SKM-1 treated with dmso at 0.1 percent for 144 hours (cell line): ENCODE results near the gene STYXL1.

Experiments used
- DNase-seq: peaks from one replicate; lab custom pipeline; 2025; ENCODE audit not compliant: unreplicated experiment; lab: John Stamatoyannopoulos, UW

The STYXL1 gene

GRCh38 chr7:75960372-75960771 lies 87.4 kb downstream of the STYXL1 start:
- DNase-seq = no peak

GRCh38 chr7:75958802-75959543 lies 88.8 kb downstream of the STYXL1 start:
- DNase-seq = no peak

GRCh38 chr7:75957021-75957736 lies 90.6 kb downstream of the STYXL1 start:
- no peak for DNase-seq

DNA sequence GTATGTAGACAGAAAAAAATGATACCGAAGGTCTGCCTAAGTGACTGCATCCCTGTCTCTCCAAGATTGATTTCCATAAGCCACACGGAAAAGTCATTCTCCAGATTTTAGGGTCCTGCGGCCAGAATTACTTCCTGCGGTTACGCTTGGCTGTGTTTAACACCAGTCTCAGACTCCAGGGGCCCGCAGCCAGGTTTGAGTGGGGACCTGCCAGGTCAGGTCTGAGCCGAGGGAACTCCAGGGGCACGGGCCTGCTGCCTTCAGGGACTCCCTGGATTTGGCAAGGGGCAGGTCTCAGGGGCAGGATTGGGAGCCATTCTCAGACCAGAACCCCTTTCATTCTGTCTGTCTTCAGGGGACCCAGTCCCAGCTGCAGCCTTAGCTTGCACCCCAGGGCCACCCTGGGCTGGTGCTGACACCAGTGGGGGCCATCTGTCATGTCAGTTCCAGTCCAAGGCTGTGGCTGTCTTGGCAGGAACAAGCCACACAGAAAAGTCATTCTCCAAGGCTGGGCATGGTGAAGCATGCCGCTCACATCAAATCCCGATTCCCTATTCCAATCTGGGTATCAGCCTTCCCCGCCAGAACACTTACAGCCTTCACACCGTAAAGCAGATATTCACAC lies 92.4 kb downstream of the STYXL1 start:
- DNase-seq = no peak

GRCh38 chr7:75953931-75954330 lies 93.9 kb downstream of the STYXL1 start:
- peak; percentile 14 for DNase-seq

DNA sequence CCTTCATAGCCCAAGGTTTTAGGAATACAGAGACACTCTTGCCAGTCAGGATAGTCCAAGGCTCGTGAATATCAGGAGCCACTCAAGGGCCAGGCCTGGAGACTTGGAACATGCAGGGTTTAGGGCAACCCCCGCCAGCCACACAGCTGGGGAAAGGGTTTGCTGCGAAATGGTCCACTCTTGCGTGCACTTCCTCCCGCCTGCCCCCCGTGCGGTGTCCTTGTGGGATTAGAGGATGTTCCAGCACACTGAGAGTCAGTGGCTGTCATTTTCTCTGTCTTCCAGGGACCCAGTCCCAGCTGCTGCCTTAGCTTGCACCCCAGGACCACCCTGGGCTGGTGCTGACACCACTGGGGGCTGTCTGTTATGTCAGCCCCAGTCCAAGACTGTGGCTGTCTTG lies 94.4 kb downstream of the STYXL1 start:
- DNase-seq = no peak

GRCh38 chr7:75951506-75951905 lies 96.3 kb downstream of the STYXL1 start:
- peak; percentile 90 for DNase-seq

GRCh38 chr7:75950111-75950681 lies 97.6 kb downstream of the STYXL1 start:
- DNase-seq = no peak

GRCh38 chr7:75948179-75948578 lies 99.6 kb downstream of the STYXL1 start:
- DNase-seq = no peak
